GM18873 (cell line): ENCODE data around the gene TRAPPC5.

Experiments
- ATAC-seq: cut with Tn5 transposase; IDR thresholded peaks from one replicate; pipeline ENCODE4 v1.9.1; 2021; ENCODE audit warnings: mild to moderate bottlenecking, moderate library complexity, moderate number of reproducible peaks; ENCODE audit not compliant: unreplicated experiment, low FRiP score

The TRAPPC5 gene

GRCh38 chr19:7645163-7645562 lies 35.5 kb upstream of the TRAPPC5 start:
- no peak for ATAC-seq

DNA sequence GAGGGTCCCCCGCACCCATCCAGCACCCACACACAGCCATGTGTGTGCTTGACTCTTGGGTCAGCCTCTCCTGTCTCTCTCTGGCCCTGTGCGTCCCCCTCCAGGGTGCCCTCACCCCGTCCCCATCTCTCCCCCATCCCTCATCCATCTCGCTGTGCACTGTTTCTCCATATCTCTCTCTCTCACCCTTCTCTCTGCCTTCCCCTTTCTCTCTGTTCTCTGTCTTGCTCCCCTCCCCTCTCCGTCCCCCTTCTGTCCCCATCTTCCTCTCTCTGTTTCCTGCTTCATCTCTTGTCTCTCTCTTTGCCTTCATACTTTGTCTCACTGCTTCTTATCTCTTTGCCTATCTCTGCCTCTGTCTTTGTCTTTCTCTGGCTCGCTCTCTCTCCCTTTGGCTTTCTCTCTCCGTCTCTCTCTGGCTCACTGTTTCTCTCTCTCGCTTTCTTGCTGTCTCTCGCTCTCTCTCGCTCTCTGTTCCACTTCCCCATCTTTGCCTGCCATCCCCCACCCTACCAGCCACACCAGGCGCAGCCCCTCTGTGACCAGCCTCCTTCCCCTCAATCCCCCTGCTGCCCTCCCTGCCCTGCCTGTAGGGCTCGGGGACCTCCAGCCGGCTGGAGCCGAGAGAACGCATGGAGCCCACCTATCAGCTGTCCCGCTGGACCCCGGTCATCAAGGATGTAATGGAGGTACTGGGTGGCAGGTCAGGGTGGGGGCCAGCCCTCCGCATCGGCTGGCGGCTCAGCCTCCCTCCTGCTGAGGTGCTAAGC lies 34.8 kb upstream of the TRAPPC5 start:
- no peak for ATAC-seq

DNA sequence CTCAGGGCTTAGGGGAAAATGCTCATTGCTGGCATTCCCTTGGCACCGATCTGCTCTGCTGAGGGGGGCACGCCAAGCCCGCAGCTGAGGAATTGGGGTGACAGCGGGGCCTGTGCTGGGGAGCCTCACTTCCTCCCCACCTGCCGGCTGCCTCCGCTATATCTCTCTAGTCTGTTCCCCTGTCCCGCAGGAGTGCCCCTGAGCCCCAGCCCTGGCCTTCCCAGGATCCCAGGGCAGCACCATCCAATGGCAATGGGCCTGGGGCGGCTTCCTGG lies 34.3 kb upstream of the TRAPPC5 start:
- ATAC-seq: no peak

- ATAC-seq: no peak
Measured at GRCh38 chr19:7647156-7647555, 33.5 kb upstream of the TRAPPC5 start.

GRCh38 chr19:7648265-7649014 lies 32.2 kb upstream of the TRAPPC5 start:
- ATAC-seq: no peak

DNA sequence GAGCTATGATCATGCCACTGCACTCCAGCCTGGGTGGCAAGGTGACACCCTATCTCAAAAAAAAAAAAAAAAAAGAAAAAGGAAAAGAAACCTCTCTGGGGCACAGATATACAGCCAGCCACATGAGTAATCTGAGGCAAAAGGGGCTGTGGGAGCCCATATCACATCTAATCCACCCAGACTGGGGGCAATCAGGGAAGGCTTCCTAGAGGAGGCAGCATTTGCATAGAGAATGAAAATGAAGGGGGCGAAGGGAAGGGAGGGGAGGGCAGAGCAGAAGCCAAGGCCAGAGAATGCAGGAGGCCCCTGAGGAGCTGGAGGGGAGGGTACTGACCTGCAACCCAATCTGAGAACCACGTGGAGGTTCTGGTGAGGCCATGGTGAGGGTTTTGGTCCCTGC lies 30.5 kb upstream of the TRAPPC5 start:
- no peak for ATAC-seq

DNA sequence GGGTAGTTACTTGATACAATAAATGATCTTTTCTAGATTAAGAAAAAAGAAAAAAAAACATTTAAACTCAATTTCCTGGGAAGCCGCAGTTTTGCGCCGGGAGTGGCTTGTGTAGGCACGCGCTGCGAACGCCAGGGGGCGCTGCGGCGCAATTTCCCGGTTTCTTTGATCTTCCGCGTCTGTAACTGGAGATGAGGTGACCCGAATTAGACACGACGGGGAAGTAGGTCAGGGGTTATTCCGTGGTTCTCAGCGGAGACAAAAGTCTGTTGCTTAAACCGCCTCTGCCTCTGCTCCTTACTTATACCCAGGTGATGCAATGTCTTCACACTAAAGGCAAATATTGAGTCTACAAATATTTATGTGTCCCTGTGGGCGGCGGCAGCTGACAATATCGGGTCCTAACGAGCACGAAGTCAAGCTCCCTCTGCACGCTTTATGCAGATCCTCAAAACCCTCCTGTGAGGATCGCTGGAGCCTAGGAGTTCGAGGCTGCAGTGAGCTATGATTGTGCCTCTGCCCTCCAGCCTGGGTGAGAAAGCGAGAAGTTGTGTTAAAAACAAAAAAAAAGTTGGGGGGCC lies 28.5 kb upstream of the TRAPPC5 start:
- ATAC-seq: no peak

- no peak for ATAC-seq
Measured at GRCh38 chr19:7654401-7654800, 26.2 kb upstream of the TRAPPC5 start.

GRCh38 chr19:7655581-7655980 lies 25.1 kb upstream of the TRAPPC5 start:
- no peak for ATAC-seq

DNA sequence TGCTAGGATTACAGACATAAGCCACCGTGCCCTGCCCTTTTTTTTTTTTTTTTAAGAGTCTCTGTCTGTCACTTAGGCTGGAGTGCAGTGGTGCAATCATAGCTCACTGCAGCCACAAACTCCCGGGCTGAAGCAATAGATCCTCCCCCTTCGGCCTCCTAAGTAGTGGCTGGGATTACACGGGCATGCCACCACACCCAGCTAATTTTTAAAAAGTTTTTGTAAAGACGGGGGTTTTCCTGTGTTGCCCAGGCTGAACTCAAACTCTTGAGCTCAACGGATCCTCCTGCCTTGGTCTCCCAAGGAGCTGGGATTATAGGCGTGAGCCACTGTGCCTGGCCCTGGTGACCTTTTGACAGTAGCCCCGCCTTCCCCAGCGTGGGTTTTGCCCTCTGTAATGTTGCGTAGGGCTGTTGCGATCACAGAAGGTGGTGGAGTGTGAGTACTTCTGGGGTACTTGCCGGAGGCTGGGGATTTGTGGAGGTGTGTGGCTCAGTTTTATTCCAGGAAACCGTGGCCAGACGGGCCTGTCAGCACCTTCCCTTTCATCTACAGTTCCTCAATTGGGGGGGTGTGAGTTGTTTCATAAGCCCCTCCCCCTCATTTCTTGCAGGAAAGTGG lies 23.4 kb upstream of the TRAPPC5 start:
- ATAC-seq: no peak

DNA sequence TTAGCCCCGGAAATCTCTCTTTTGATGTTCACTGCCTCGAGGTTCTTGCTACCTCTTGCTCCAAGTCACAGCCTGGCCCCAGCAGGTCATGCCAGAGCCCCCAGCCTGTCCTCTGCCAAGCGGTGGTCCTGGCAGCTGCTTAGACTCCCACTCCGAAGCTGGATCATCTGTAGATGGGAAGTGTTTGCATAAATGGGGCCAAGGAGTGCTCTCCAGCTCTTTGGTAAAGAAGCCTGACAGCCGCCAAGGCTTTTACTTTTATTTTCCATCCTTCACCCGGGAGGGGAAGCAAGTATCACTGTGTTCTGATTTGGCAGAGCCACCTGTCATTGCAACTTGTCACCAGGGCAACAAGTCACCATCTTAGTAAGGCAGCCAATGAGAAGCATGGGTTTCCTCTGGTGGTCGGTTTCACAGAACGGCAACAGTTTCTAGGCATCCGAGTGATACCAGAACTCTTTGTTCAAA lies 22.4 kb upstream of the TRAPPC5 start:
- ATAC-seq: peak; percentile 56

- no peak for ATAC-seq
Measured at GRCh38 chr19:7661744-7662538, 18.7 kb upstream of the TRAPPC5 start.

DNA sequence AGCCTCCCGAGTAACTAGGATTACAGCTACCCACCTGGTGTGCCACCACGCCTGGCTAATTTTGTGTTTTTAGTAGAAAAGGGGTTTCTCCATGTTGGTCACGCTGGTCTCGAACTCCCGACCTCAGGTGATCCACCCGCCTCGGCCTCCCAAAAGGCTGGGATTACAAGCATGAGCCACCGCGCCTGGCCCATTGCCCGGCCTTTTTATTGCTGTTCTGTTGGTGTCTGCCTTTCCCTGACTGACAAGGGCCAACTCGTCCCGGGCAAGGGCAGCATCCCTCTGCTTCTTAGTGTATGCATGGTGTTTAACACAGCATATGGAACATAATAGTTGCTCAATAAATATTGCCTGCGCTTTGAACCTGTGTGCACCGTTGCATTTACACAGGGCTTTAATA lies 18.0 kb upstream of the TRAPPC5 start:
- no peak for ATAC-seq

DNA sequence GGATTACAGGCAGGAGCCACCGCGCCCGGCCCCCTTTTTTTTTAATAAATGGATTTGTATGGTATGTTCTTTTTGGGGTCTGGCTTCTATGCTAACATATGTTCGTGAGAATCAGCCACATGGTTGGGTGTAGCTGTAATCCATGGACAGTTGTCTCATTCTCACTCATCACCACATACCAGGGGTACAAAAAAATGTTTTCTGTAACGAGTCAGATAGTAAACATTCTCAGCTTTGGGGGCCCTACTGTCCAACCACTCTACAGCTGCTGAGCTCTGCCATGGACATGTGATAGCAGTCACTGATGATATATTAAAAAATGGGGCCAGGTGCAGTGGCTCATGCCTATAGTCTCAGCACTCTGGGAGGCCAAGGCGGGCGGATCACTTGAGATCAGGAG lies 16.9 kb upstream of the TRAPPC5 start:
- ATAC-seq: no peak

- ATAC-seq: no peak
Measured at GRCh38 chr19:7665076-7665475, 15.6 kb upstream of the TRAPPC5 start.

- ATAC-seq: no peak
Measured at GRCh38 chr19:7668842-7669241, 11.8 kb upstream of the TRAPPC5 start, which contains the start of gene RETN. Gene RETN (plus strand): TSS chr19:7669049. CDS start chr19:7669327, 278 bp downstream.

- no peak for ATAC-seq
Measured at GRCh38 chr19:7669641-7670040, 11.0 kb upstream of the TRAPPC5 start.

DNA sequence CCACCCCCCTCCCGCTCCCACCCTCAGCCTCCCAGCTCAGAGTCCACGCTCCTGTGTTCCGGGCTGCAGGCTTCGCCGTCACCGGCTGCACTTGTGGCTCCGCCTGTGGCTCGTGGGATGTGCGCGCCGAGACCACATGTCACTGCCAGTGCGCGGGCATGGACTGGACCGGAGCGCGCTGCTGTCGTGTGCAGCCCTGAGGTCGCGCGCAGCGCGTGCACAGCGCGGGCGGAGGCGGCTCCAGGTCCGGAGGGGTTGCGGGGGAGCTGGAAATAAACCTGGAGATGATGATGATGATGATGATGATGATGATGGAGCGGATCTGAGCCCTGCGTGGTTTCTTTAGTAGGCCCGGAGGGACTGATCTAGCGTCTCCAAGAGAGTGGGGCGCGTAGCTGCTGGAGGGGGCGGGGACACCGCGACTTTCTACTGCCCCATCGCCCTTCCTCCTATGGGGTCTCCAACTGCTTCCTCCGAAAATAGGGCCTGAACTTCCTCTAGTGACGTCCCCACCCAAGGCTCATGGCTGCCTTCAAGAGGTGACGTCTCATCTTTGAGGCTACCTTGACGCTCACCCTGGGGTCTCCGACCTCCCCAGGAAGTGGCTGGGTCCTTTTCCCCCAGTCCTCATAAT lies 10.4 kb upstream of the TRAPPC5 start:
- no peak for ATAC-seq

DNA sequence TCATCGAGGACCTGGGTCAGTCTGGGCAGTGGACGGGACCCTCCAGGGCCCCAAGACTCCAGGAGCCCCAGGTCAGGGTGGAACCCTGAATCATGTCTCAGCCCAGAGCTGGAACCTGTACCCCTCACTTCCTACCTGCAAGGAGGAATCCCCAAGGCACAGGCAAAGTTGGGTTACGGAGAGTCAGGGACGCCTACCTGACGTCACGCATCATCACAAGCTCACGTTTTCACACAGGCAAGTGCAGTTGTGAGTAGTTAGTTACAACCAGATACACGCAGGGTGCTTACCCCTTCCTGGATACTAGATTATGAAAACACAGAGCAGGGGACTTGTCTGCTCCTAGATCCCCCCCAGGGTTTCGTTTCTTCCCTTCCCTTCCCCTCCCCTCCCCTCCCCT lies 9.8 kb upstream of the TRAPPC5 start:
- no peak for ATAC-seq

DNA sequence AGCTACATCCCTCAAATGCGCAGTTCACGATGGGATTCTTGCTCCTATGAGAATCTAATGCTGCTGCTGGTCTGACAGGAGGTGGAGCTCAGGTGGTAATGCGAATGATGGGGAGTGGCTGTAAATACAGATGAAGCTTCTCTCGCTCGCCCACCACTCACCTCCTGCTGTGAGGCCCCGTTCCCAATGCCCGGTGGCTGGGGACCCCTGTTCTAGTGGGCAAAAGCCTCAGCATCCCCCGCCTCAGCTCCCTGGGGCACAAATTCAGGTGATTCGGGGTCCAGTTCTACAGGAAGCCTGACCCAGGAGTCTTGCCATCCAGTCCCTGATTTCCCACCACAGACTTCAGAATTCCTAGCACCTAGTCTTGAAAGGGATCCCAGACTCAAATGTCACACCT lies 8.1 kb upstream of the TRAPPC5 start:
- ATAC-seq: no peak
